OCI-LY3 (cell line): Measurements from ENCODE around the gene HS3ST3A1.

Source experiments
- H2AFZ ChIP-seq: fragments of 200-600, 300-600 bp; shearing (Covaris generic); 2 replicates; pipeline ENCODE4 v1.6.0; 2014; ENCODE audit warnings: antibody characterized with exemption, low read depth, low read length
- H3K27ac ChIP-seq: fragments of 200-600, 300-600 bp; sonication (generic); 2 replicates; pipeline ENCODE4 v1.5.1; 2014; ENCODE audit warnings: mild to moderate bottlenecking, low read length, moderate library complexity, mixed read lengths
- H3K27me3 ChIP-seq: fragments of 200-600, 300-600 bp; sonication (generic); 2 replicates; pipeline ENCODE4 v1.6.1; 2014; ENCODE audit warnings: low read depth, low read length, mixed read lengths
- H3K36me3 ChIP-seq: fragments of 200-600, 300-600 bp; sonication (generic); replicated peaks from 2 replicates; pipeline ENCODE3; 2014; ENCODE audit warnings: low read depth, low read length, mixed read lengths
- H3K4me1 ChIP-seq: fragments of 300-600, 200-600 bp; sonication (generic); 2 replicates; pipeline ENCODE4 v1.6.1; 2014; ENCODE audit warnings: low read length, mixed read lengths
- H3K4me2 ChIP-seq: fragments of 200-600, 300-600 bp; sonication (generic); 2 replicates; pipeline ENCODE4 v1.6.1; 2014; ENCODE audit warnings: low read length, mixed read lengths
- H3K4me3 ChIP-seq: fragments of 300-600, 200-600 bp; sonication (generic); 2 replicates; pipeline ENCODE4 v1.5.1; 2014; ENCODE audit warnings: antibody characterized with exemption, mild to moderate bottlenecking, low read length, moderate library complexity
- H3K79me2 ChIP-seq: fragments of 300-600, 200-600 bp; shearing (Covaris generic); 2 replicates; pipeline ENCODE4 v1.6.1; 2014; ENCODE audit warnings: mild to moderate bottlenecking, low read length, mixed read lengths
- H3K9ac ChIP-seq: fragments of 300-600, 200-600 bp; shearing (Covaris generic); 2 replicates; pipeline ENCODE4 v1.6.0; 2014; ENCODE audit warnings: mild to moderate bottlenecking, low read length, moderate library complexity
- H3K9me3 ChIP-seq: fragments of 200-600, 300-600 bp; shearing (Covaris generic); 2 replicates; pipeline ENCODE4 v1.6.1; 2014; ENCODE audit warnings: low read length, mixed read lengths; ENCODE audit not compliant: insufficient read depth
- H4K20me1 ChIP-seq: fragments of 200-600, 300-600 bp; sonication (generic); 2 replicates; pipeline ENCODE4 v1.6.1; 2016; ENCODE audit warnings: low read length, mixed read lengths; ENCODE audit not compliant: insufficient read depth
- EZH2phosphoT487 ChIP-seq: fragments of 200-600 bp; shearing (Covaris generic); IDR thresholded peaks from 2 replicates; pipeline ENCODE4 v1.6.1; 2018; ENCODE audit warnings: antibody characterized with exemption, mixed run types, low read depth
- TF ChIP-seq, protein P1 (sequence below): fragments of 200-600, 300-600 bp; sonication (generic); IDR thresholded peaks from 2 replicates; pipeline ENCODE4 v1.5.1; 2014; ENCODE audit warnings: antibody characterized with exemption, low read length, low read depth

HS3ST3A1 gene

DNA sequence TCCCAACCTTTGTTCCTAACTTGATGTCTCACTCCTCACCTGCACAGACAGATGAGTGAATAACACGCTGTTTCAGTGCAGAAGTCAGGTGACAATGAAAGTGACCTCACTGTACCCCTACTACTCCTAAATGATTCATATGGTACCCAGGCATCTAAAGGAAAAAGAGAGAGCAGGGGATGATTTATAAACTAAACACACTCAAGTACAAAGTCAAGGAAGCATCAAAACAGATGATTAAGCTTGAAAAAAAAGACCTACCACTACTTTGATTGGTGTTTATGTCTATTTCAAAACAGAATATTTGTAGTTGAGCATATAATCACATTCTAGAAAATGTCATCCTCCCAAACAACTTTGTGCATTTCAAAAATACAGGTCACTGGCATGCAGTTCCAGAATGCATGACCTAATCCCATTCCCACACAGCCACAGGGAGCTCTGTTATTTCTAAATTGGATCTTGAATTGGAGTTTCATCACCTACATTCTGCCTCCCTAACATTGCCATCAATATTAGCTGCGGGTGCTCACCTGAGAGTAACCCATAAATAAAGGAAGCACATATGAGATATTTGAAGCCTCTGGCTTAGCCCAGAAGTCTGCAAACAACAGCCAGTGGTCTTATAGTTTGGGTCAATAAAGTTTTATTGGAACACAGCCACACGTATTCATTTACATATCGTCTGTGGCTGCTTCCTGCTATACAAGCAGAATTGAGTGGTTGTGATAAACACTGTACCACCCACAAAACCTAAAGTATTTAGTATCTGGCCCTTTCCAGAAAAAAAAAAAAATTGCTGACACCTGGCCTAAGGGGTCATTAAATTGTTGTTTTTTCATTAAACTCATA is 14.0 kb downstream of the HS3ST3A1 start:
- Histone ChIP-seq H3K4me2 (no peak overlapping the region), H3K27ac (no peak overlapping the region), H3K4me1 (0 out of 2 replicates have a peak, but pooled peaks cover 2% of the 10 kb centered on the region), H4K20me1 (no peaks in the 10 kb centered on the region), H3K27me3 (no peaks in the 10 kb centered on the region), H3K4me3 (no peak overlapping the region), H3K9me3 (no peaks in the 10 kb centered on the region), H3K79me2 (no peaks in the 10 kb centered on the region), H2AFZ (no peak overlapping the region), H3K36me3 (no peaks in the 10 kb centered on the region), H3K9ac (no peak overlapping the region)
- no peak for TF ChIP-seq EZH2phosphoT487
- TF ChIP-seq, protein P1, sequence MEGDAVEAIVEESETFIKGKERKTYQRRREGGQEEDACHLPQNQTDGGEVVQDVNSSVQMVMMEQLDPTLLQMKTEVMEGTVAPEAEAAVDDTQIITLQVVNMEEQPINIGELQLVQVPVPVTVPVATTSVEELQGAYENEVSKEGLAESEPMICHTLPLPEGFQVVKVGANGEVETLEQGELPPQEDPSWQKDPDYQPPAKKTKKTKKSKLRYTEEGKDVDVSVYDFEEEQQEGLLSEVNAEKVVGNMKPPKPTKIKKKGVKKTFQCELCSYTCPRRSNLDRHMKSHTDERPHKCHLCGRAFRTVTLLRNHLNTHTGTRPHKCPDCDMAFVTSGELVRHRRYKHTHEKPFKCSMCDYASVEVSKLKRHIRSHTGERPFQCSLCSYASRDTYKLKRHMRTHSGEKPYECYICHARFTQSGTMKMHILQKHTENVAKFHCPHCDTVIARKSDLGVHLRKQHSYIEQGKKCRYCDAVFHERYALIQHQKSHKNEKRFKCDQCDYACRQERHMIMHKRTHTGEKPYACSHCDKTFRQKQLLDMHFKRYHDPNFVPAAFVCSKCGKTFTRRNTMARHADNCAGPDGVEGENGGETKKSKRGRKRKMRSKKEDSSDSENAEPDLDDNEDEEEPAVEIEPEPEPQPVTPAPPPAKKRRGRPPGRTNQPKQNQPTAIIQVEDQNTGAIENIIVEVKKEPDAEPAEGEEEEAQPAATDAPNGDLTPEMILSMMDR: no peak

DNA sequence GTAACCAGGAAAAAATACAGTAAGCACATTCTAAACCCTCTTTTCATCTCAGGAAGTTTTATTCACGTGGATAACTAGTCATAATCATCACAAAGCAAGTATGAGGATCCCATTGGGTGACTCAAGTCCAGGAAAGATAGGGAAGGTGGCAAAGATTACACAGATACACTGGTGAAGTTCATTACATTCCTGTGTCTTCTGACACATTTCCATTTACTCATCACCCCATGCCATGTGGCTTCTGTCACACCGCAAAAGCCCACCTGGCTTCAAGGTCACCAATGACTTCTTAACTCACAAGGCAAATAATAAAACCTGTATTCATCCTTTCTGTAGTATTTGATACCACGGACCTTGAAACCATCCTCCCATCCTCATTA is 17.0 kb downstream of the HS3ST3A1 start:
- Histone ChIP-seq H3K4me2 (no peak overlapping the region), H3K27me3 (no peaks in the 10 kb centered on the region), H3K4me3 (no peak overlapping the region), H3K9ac (no peak overlapping the region), H3K4me1 (0 out of 2 replicates have a peak, but pooled peaks cover 2% of the 10 kb centered on the region), H3K79me2 (no peaks in the 10 kb centered on the region), H3K9me3 (no peaks in the 10 kb centered on the region), H3K27ac (no peak overlapping the region), H3K36me3 (no peaks in the 10 kb centered on the region), H4K20me1 (no peaks in the 10 kb centered on the region), H2AFZ (no peak overlapping the region)
- TF ChIP-seq EZH2phosphoT487: no peak
- TF ChIP-seq, protein P1: no peak

DNA sequence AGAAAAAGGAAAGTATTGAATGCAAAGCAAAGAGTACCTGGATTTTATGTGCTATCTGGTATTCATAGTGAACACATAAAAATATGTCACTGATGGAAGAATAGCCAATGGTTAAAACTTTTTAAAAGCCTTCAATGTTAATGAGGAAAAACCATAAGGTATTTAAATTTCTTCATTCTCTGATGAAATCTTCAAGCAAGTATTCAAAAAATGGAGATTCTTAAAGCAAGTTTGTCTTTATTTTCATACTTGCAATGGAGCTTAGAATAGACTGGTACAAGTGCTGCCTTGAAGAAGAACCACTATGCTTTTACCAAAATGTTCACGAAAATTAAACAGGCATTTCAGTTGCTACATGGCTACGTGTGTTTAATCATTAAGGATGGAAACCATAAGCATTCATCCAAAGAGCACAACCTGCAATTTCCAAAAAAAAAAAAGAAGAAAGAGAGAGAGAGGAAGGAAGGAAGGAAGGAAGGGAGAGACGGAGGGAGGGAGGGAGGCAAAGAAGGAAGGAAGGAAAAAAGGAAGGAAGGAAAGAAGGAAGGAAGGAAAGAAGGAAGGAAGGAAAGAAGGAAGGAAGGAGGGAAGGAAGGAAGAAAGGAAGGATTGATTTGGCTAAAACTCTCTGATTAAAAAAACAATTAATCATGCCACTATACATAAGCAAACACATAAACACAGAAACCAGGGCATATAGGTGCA is 17.6 kb downstream of the HS3ST3A1 start:
- H4K20me1 ChIP-seq: no peaks in the 10 kb centered on the region
- no peak overlapping the region for H3K4me2 ChIP-seq
- H3K27me3 ChIP-seq: no peaks in the 10 kb centered on the region
- no peak overlapping the region for H3K9ac ChIP-seq
- 0 out of 2 replicates have a peak, but pooled peaks cover 2% of the 10 kb centered on the region for H3K4me1 ChIP-seq
- no peaks in the 10 kb centered on the region for H3K36me3 ChIP-seq
- no peaks in the 10 kb centered on the region for H3K9me3 ChIP-seq
- H3K27ac ChIP-seq: no peak overlapping the region
- TF ChIP-seq, protein P1: no peak
- TF ChIP-seq EZH2phosphoT487: no peak
- H2AFZ ChIP-seq: no peak overlapping the region
- H3K4me3 ChIP-seq: no peak overlapping the region
- H3K79me2 ChIP-seq: no peaks in the 10 kb centered on the region

DNA sequence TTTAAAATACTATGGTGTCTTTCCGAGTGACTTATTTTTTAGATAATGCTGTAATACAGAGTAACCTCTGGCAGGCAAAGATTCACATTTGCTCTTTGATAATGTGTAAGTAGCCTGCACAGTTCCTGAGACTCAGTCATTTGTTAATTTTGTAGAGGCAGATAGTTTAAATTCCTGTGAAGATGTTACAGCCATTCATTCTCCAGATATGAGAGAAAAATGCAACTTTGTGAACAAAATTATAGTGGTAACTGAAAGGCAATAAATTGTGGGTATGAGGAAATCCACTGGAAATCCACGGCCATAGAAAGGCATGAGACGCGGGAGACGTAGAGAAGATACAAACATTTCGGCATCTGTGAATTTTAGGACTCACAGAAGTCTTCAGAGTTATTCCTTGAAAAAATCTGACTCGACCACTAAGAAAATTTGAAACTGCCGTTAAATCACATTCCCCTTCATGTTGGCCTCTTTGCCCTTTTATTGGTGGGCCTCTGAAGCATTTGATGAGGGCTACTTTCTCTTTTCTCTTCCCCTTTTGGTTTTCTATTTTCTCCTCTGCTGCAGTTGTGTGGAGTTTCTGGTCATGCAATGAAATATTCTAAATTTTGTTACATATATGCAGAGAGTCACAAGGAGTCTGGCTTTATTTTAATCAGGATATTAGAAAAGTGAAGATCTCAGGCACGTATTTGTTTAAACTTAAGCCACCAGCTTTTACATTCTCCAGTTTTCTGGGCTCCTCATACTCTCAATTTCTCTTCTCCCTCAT is 18.8 kb downstream of the HS3ST3A1 start:
- H2AFZ ChIP-seq: no peak overlapping the region
- H3K27ac ChIP-seq: no peak overlapping the region
- H3K4me3 ChIP-seq: no peak overlapping the region

More for the DNA sequence above, 18.8 kb downstream of the HS3ST3A1 start:
- Histone ChIP-seq H3K9ac (no peak overlapping the region), H3K4me1 (0 out of 2 replicates have a peak, but pooled peaks cover 2% of the 10 kb centered on the region), H3K79me2 (no peaks in the 10 kb centered on the region), H3K27me3 (no peaks in the 10 kb centered on the region), H4K20me1 (no peaks in the 10 kb centered on the region), H3K4me2 (no peak overlapping the region), H3K36me3 (no peaks in the 10 kb centered on the region), H3K9me3 (no peaks in the 10 kb centered on the region)
- TF ChIP-seq EZH2phosphoT487: no peak
